22Rv1 (cell line): Measurements from ENCODE around the gene RLN2.
"Not testable (repeated sequence)": the region's sequence is repeated elsewhere in the genome, so short reads cannot be mapped to it uniquely, and the experiment has no call there.

Experiments used
- H3K27ac ChIP-seq: fragments of 450-650 bp; 2 replicates; pipeline ENCODE4 v1.5.1; 2017
- ZFX ChIP-seq: fragments of 450-650 bp; IDR thresholded peaks from 2 replicates; pipeline ENCODE4 v1.6.1; 2017; ENCODE audit warnings: antibody characterized with exemption, borderline replicate concordance
- TF ChIP-seq, protein P1 (sequence below): fragments of 450-650 bp; IDR thresholded peaks from 2 replicates; pipeline ENCODE4 v1.5.1; 2017; ENCODE audit warnings: mild to moderate bottlenecking

Gene RLN2, protein sequence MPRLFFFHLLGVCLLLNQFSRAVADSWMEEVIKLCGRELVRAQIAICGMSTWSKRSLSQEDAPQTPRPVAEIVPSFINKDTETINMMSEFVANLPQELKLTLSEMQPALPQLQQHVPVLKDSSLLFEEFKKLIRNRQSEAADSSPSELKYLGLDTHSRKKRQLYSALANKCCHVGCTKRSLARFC

DNA sequence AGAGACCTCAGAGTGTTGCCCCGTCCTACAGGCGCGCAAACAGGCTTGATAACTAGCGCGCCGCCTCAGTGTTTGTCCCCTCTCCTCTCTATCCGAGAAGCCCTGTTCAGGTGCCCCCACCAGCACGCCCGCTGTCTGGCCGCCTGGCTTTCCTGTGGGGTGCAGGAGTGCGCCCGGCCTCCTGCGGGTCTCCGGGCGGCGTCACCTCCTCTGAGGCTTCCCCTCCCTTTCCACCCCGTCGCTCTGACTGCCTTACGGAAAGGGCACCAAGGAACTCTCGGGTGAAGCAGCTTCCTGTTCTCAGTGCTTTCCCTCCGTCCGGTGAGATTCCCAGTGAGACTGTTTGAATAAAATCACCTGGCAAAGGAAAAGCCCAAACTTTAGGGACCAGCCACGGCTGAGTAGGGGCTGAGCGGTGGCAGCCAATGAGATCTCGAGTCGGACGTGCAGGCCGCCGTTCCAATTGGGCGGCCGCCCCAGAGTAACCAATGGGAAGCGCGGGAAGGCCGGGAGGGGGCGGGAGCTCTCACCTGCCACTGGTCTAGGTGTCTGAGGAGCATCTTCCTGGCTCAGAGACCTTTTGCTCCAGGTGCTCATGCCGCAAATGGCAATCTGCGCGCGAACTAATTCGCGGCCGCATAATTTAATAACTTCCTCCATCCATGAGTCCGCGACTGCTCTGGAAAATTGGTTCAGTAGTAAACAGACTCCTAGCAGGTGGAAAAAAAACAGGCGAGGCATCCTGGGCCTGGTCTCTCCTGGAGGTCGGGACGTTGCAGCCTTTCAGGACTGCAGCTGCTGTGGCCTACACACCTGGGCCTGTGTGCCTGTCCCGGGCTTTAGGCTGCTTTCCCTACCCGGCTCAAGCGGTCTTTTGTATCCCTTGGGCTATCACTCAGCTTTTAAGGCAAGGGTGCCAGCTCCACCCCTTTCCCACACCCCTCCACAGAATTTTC lies at the start of gene RLN2:
TSS of gene RLN2 (minus strand) at position 877 of the 956 bp plus-strand sequence. CDS start at position 741, 136 bp downstream.
- peak within 1 kb of the TSS; percentile 18; the same call in 1 of the 2 replicates for H3K27ac ChIP-seq

DNA sequence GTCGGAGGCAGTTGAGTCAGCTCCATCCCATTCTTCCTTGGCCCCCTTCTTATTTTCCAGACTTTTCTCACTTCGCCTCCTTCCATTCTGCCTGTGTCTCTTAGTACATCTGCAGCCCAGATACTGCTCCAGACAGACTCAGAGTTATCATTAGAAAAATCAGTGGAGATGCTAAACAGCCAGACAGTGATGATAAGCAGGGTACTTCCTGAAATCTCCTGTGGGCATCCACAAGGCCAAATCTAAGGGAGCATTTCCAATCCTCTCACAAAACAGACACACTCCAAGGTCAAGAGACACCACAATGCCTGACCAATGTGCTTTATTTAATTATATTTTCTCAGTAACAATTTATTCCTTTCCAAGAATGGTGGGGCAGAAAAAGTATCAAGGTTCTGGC lies 49.7 kb upstream of the RLN2 start:
- TF ChIP-seq, protein P1, sequence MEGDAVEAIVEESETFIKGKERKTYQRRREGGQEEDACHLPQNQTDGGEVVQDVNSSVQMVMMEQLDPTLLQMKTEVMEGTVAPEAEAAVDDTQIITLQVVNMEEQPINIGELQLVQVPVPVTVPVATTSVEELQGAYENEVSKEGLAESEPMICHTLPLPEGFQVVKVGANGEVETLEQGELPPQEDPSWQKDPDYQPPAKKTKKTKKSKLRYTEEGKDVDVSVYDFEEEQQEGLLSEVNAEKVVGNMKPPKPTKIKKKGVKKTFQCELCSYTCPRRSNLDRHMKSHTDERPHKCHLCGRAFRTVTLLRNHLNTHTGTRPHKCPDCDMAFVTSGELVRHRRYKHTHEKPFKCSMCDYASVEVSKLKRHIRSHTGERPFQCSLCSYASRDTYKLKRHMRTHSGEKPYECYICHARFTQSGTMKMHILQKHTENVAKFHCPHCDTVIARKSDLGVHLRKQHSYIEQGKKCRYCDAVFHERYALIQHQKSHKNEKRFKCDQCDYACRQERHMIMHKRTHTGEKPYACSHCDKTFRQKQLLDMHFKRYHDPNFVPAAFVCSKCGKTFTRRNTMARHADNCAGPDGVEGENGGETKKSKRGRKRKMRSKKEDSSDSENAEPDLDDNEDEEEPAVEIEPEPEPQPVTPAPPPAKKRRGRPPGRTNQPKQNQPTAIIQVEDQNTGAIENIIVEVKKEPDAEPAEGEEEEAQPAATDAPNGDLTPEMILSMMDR, result no peak
- TF ChIP-seq ZFX, result no peak
- no peak overlapping the region for H3K27ac ChIP-seq

DNA sequence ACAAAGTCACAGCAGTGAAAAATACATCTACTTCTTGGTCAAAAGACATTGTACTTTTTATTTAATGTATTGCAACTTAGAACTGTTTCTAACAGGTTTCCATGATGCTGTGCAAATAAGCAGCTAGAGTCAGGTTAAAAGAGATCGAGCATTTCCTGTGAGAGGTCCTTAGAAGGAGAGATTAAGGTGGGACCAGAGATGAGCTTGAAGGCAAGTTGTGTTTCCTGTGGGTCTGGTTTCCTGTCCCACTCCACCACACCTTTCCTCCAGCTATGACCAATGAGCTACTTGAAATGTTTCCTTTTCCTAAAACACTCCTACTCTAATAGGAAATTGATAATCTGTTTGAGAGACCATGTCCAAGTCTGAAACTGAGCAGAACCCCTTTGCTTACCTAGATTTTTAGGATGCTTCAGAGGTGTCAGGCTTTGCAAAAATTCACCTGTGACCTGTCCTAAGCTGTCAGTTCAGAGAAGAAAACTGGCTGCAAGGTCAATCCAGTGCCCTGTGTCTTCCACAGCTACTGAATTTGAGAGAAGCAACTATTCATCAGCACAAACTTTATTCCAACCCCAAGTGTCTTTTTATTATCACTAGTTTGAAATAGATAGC lies 48.2 kb upstream of the RLN2 start:
- TF ChIP-seq, protein P1, result no peak
- no peak for TF ChIP-seq ZFX
- H3K27ac ChIP-seq, result no peak overlapping the region

DNA sequence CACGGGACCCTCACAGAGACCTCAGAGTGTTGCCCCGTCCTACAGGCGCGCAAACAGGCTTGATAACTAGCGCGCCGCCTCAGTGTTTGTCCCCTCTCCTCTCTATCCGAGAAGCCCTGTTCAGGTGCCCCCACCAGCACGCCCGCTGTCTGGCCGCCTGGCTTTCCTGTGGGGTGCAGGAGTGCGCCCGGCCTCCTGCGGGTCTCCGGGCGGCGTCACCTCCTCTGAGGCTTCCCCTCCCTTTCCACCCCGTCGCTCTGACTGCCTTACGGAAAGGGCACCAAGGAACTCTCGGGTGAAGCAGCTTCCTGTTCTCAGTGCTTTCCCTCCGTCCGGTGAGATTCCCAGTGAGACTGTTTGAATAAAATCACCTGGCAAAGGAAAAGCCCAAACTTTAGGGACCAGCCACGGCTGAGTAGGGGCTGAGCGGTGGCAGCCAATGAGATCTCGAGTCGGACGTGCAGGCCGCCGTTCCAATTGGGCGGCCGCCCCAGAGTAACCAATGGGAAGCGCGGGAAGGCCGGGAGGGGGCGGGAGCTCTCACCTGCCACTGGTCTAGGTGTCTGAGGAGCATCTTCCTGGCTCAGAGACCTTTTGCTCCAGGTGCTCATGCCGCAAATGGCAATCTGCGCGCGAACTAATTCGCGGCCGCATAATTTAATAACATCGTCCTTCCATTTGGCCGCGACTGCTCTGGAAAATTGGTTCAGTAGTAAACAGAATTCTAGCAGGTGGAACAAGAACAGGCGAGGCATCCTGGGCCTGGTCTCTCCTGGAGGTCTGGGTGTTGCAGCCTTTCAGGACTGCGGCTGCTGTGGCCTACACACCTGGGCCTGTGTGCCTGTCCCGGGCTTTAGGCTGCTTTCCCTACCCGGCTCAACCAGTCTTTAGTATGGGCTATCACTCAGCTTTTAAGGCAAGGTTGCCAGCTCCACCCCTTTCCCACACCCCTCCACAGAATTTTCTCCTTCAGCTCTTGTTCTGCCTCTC lies 34.8 kb upstream of the RLN2 start, which contains the start of gene RLN1:
TSS of gene RLN1 (minus strand) at position 885 of the 990 bp plus-strand sequence. CDS start at position 755, 130 bp downstream.
- H3K27ac ChIP-seq, result 0 out of 2 replicates have a peak within 1 kb of the TSS, but pooled peaks have one; percentile 31

DNA sequence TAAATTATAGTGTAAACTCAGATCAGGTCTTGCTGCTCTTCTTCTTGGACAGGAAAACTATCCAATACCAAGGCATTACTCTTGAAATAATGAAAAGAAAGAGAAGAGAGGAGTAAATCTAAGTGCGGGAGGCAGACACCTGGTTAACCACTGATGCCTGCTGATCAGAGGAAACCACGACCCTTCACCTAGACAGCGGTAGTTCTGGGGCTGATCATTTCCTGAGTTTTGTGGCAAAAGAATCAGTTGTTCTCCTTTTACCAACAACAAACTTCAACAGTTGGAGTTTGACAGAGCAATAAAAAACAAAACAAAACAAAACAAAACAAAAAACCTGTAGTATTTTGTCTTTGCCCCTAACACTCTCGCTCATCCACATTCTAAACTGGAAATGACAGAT lies 32.2 kb upstream of the RLN2 start:
- H3K27ac ChIP-seq, result no peak overlapping the region
- TF ChIP-seq, protein P1, result no peak
- TF ChIP-seq ZFX, result no peak

DNA sequence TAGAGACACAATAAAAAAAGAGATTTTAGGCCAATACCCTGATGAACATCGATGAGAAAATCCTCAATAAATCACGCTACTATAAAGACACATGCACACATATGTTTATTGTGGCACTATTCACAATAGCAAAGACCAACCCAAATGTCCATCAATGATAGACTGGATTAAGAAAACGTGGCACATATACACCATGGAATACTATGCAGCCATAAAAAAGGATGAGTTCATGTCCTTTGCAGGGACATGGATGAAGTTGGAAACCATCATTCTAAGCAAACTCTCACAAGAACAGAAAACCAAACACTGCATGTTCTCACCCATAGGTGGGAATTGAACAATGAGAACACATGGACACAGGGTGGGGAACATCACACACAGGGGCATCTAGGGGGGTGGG lies 26.8 kb upstream of the RLN2 start:
- not testable (repeated sequence) for H3K27ac ChIP-seq

DNA sequence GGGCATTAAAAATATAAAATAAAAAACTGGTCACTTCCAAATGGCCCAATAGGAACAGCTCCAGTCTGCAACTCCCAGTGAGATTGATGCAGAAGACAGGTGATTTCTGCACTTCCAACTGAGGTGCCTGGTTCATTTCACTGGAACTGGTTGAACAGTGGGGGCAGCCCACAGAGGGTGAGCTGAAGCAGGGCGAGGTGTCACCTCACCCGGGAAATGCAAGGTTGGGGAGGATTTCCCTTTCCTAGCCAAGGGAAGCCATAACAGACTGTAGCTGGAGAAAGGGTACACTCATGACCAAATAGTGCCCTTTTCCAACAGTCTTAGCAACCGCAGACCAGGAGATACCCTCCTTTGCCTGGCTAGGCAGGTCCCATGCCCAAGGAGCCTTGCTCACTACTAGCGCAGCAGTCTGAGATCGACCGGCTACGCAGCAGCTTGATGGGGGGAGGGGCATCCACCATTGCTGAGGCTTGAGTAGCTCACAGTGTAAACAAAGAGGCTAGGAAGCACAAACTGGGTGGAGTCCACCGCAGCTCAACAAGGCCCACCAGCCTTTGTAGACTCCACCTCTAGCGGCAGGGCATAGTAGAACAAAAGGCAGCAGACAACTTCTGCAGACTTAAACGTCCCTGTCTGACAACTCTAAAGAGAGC lies 22.5 kb upstream of the RLN2 start:
- H3K27ac ChIP-seq, result no peak overlapping the region
- TF ChIP-seq, protein P1, result no peak

DNA sequence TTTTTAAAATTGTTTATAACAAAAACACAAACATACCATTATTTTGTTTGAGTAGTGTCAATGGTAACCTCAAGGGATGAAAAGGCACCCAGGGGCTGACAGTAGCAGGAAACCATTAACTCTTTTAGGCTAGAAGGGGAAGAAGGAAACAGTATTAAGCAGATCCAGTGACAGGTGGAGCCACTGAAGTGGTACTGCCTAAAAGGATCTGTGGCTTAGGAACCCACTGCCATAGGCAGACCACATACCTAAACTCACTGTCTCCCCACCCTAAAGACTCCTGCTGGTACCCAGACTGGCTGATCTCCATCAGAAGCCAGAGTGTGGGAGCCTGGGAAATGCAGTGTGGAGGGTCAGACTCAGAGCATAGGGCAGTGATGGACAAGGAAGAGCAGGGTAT lies 21.7 kb upstream of the RLN2 start:
- H3K27ac ChIP-seq, result no peak overlapping the region
- TF ChIP-seq, protein P1, result no peak
- no peak for TF ChIP-seq ZFX

DNA sequence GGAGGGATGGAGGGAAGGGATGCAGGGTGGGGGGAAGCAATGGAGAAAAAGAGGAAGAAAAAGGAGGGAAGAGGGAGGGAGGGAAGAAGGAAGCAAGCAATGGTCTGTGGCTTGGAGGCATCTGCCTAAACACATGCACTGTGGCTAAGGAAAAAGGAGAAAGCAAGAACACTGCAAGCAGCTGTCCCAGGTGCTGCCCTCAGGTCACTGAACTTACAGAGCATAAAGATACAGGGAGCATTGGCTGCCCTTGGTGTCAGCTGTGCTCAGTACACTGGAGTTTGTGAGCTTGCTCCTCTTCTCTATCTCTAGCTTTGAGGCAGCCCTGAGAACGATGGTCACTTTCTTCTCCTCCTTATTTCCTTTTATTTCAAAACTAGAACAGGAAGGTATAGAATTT lies 17.1 kb upstream of the RLN2 start:
- not testable (repeated sequence) for H3K27ac ChIP-seq
